Neural crest cell (in vitro differentiated cells): ENCODE data around the gene THBS3. TPM values are rescaled to one million over a fixed set of nuclear protein-coding genes. Genes with fewer than 3 reads are reported as not detected.
"Not testable (repeated sequence)": the region's sequence is repeated elsewhere in the genome, so short reads cannot be mapped to it uniquely, and the experiment has no call there.

Source experiments
- DNase-seq: peaks from one replicate; pipeline ENCODE4 v3.0.0; 2021; ENCODE audit warnings: low read depth, mixed read lengths, low spot score
- H3K27ac Mint-ChIP-seq: one replicate; pipeline ENCODE4 v1.8.0; 2021; ENCODE audit warnings: mild to moderate bottlenecking, mixed read lengths; ENCODE audit not compliant: unreplicated experiment
- H3K27me3 Mint-ChIP-seq: 2 replicates; pipeline ENCODE4 v1.8.0; 2021; ENCODE audit warnings: low read depth, mild to moderate bottlenecking, mixed read lengths
- H3K36me3 Mint-ChIP-seq: 2 replicates; pipeline ENCODE4 v1.8.0; 2021; ENCODE audit warnings: low read depth, mild to moderate bottlenecking, mixed read lengths
- H3K4me1 Mint-ChIP-seq: 2 replicates; pipeline ENCODE4 v1.8.0; 2021; ENCODE audit warnings: mixed read lengths
- H3K4me3 Mint-ChIP-seq: one replicate; pipeline ENCODE4 v1.8.0; 2021; ENCODE audit warnings: mild to moderate bottlenecking, mixed read lengths
- H3K9me3 Mint-ChIP-seq: 2 replicates; pipeline ENCODE4 v1.8.0; 2021; ENCODE audit warnings: mixed read lengths
- total RNA-seq: library from RNA; stranded (reverse); gene quantifications from 2 replicates; pipeline ENCODE4 v1.2.1, GENCODE V29; 2021
- TF ChIP-seq, protein P1 (sequence below): fragments of 200-600 bp; sonication (generic); conservative IDR thresholded peaks from 2 replicates; pipeline ENCODE4 v1.5.0; 2021; ENCODE audit warnings: antibody characterized with exemption, mild to moderate bottlenecking

THBS3 gene
- total RNA-seq, 1 donor from 2014 or later, result 21.4 TPM

DNA sequence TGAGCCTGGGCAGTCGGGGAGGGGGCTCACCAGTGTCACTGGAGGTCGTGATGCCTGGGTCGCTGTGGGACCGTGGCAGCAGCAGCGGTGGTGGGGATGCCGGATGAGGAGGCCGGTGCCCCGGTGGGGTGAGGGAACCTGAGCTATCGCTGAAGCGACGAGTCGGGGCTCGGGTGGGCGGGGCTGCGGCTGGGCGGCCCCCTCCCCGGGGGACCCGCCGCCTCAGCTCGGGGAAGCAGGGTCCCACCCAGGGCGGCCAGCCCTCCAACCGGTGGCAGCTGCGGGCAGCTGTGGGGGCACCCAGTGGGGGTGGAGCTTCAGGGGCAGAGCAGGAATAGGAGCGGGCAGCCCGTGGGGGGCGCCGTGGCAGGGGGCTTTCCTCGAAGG, 42.5 kb upstream of the THBS3 start:
- Mint-ChIP-seq H3K36me3 (peaks cover 8% of the 10 kb centered on the region), H3K4me1 (peaks cover 38% of the 10 kb centered on the region), H3K27ac (peak overlapping the region; percentile 50), H3K27me3 (no peaks in the 10 kb centered on the region), H3K9me3 (no peaks in the 10 kb centered on the region), H3K4me3 (no peak overlapping the region)
- TF ChIP-seq, protein P1, sequence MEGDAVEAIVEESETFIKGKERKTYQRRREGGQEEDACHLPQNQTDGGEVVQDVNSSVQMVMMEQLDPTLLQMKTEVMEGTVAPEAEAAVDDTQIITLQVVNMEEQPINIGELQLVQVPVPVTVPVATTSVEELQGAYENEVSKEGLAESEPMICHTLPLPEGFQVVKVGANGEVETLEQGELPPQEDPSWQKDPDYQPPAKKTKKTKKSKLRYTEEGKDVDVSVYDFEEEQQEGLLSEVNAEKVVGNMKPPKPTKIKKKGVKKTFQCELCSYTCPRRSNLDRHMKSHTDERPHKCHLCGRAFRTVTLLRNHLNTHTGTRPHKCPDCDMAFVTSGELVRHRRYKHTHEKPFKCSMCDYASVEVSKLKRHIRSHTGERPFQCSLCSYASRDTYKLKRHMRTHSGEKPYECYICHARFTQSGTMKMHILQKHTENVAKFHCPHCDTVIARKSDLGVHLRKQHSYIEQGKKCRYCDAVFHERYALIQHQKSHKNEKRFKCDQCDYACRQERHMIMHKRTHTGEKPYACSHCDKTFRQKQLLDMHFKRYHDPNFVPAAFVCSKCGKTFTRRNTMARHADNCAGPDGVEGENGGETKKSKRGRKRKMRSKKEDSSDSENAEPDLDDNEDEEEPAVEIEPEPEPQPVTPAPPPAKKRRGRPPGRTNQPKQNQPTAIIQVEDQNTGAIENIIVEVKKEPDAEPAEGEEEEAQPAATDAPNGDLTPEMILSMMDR, result no peak
- no peak for DNase-seq

DNA sequence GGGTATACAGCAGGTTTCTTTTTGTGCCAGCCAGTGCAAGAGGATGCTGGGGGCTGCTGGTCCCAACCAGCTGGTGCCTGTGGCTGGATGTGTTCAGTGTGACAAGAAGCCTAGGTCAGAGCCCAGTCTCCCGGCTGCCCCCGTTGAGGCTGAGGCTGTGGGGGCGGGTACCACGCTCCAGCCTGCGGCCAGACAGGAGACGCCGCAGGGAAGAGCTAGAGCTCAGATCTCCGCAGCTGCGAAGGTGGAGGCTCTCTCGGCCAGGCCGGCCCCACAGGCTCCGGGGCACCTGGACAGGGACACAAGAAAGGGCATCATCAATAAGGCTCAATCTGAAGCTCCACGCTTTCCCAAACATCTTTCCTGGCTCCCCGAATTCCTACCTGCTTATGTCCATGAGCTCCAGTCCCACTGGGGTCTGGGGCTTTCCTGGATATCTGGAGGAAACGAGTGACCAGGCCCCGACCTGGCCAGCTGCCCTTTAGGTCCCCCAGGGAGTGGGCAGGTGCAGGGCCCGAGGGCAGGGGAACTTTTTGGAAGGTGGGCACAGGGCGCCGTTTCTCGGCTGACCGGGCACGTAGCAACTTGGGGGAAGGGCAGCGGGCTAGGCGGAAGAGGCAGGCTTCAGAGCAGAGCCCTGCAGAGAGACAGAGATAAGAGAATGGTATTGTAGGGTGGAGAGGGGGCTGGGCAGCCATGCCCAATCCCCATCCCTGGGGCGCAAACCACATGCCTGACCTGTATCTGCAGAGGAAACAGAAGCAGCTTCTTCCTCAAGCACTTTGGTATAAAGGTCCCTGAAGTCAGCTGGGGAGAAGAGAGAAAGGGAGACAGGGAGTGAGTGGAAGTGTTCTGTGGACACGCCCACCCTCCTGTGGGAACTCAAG, 40.2 kb upstream of the THBS3 start:
- Mint-ChIP-seq H3K9me3 (no peaks in the 10 kb centered on the region), H3K36me3 (peaks cover 8% of the 10 kb centered on the region), H3K27me3 (no peaks in the 10 kb centered on the region), H3K4me3 (no peak overlapping the region), H3K27ac (no peak overlapping the region), H3K4me1 (peaks cover 41% of the 10 kb centered on the region)
- DNase-seq, result no peak
- TF ChIP-seq, protein P1, result no peak

GRCh38 chr1:155246796-155247195, 39.1 kb upstream of the THBS3 start:
- not testable (repeated sequence) for DNase-seq, H3K36me3 Mint-ChIP-seq, H3K27ac Mint-ChIP-seq, H3K9me3 Mint-ChIP-seq, H3K27me3 Mint-ChIP-seq
- H3K4me1 Mint-ChIP-seq, result peaks cover 39% of the 10 kb centered on the region
- H3K4me3 Mint-ChIP-seq, result peak overlapping the region; percentile 28

DNA sequence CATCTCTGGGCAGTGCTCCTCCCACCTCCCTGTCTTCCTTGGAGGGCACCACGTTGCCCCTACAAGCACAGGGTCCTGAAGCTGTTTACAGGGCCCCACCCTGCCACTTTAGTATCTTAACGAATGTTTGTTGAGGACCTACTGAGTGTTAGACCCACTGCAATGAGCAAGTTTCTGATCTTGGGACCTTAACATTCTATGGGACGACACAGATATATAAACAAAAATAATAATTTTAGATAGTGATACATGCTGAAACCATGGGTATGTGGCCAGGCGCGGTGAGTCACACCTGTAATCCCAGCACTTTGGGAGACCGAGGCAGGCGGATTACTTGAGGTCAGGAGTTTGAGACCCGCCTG, 37.4 kb upstream of the THBS3 start:
- no peaks in the 10 kb centered on the region for H3K9me3 Mint-ChIP-seq
- peaks cover 42% of the 10 kb centered on the region for H3K4me1 Mint-ChIP-seq

DNA sequence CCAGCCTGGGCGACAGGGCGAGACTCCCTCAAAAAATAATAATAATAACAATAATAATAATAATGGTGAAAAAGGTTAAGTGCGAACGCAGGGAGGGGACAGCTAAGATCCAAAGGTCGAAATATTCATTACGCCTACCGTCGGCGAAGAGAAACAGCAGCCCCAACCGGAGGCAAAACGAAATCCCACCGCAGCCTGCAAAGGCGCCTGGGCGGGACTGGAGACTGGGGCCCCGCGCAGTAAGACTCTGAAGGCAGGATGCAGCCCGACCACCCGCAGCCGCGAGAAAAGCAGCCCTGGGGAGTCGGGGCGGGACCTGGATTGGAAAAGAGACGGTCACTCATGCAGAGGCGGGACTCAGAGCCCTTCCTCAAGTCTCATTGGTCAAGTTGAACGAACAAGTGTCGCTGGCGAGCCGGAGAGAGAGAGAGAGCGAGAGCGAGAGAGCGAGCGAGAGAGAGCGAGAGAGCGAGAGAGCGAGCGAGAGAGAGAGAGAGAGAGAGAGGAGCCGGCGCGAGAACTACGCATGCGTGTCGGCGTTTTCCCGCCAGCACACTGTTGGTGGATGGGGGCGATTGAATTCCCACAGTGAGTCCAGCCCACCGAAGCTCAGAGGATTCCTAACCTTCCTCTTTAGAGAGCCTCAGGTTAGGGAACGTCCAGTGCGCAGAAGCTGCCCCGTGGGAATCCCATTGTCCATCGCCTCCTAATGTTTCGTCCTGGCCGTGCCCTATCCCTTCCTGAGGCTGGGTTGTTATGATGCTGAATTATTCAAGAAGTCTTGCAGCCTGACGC, 36.9 kb upstream of the THBS3 start:
- TF ChIP-seq, protein P1, result peak; percentile 56
- Mint-ChIP-seq H3K4me1 (peaks cover 42% of the 10 kb centered on the region), H3K9me3 (no peaks in the 10 kb centered on the region), H3K27me3 (no peaks in the 10 kb centered on the region), H3K36me3 (peaks cover 8% of the 10 kb centered on the region), H3K27ac (peak overlapping the region; percentile 14), H3K4me3 (peak overlapping the region; percentile 76)
- DNase-seq, result peak; percentile 93

More for the DNA sequence above, 37.4 kb upstream of the THBS3 start:
- peaks cover 8% of the 10 kb centered on the region for H3K36me3 Mint-ChIP-seq
- DNase-seq, result no peak
- TF ChIP-seq, protein P1, result no peak
- peak overlapping the region; percentile 14 for H3K27ac Mint-ChIP-seq
- no peaks in the 10 kb centered on the region for H3K27me3 Mint-ChIP-seq
- peak overlapping the region; percentile 76 for H3K4me3 Mint-ChIP-seq
